H9 (cell line): ENCODE results near the gene SULT1A2. TPM values are rescaled to one million over a fixed set of nuclear protein-coding genes. Genes with fewer than 3 reads are reported as not detected.
"Not testable (repeated sequence)": the region's sequence is repeated elsewhere in the genome, so short reads cannot be mapped to it uniquely, and the experiment has no call there.

ENCODE experiments used
- DNase-seq: peaks from one replicate; pipeline ENCODE4 v3.0.0-alpha.2; 2017
- H2AFZ ChIP-seq: one replicate; pipeline ENCODE4 v1.6.1; 2013; ENCODE audit warnings: mild to moderate bottlenecking, low read length, control low read depth, moderate library complexity
- H2AK5ac ChIP-seq: 2 replicates; pipeline ENCODE4 v1.6.1; 2013; ENCODE audit warnings: low read length, control low read depth, mixed read lengths; ENCODE audit not compliant: insufficient read length
- H2BK120ac ChIP-seq: one replicate; pipeline ENCODE4 v1.6.1; 2013; ENCODE audit warnings: low read depth, mild to moderate bottlenecking, low read length, control low read depth, inconsistent platforms; ENCODE audit not compliant: poor library complexity, severe bottlenecking
- H2BK12ac ChIP-seq: 2 replicates; pipeline ENCODE4 v1.6.1; 2013; ENCODE audit warnings: low read length, control low read depth, mixed read lengths, low read depth; ENCODE audit not compliant: insufficient read length
- H2BK15ac ChIP-seq: 2 replicates; pipeline ENCODE4 v1.6.1; 2013; ENCODE audit warnings: low read depth, low read length, control low read depth
- H2BK20ac ChIP-seq: one replicate; pipeline ENCODE4 v1.6.1; 2013; ENCODE audit warnings: low read depth, mild to moderate bottlenecking, low read length, control low read depth, inconsistent platforms; ENCODE audit not compliant: poor library complexity, severe bottlenecking
- H2BK5ac ChIP-seq: 2 replicates; pipeline ENCODE4 v1.6.1; 2013; ENCODE audit warnings: low read length, control low read depth, mixed read lengths; ENCODE audit not compliant: insufficient read length
- H3K14ac ChIP-seq: 2 replicates; pipeline ENCODE4 v1.6.1; 2013; ENCODE audit warnings: low read length, control low read depth; ENCODE audit not compliant: insufficient read depth
- H3K18ac ChIP-seq: 2 replicates; pipeline ENCODE4 v1.6.1; 2013; ENCODE audit warnings: low read depth, mild to moderate bottlenecking, mixed read lengths, low read length, control low read depth; ENCODE audit not compliant: insufficient read length
- H3K23ac ChIP-seq: 2 replicates; pipeline ENCODE4 v1.6.1; 2013; ENCODE audit warnings: low read length, control low read depth, mixed read lengths, low read depth; ENCODE audit not compliant: insufficient read length
- H3K23me2 ChIP-seq: 2 replicates; pipeline ENCODE4 v1.6.1; 2013; ENCODE audit warnings: low read depth, mild to moderate bottlenecking, mixed read lengths, low read length, control low read depth; ENCODE audit not compliant: insufficient read length, poor library complexity, severe bottlenecking
- H3K27ac ChIP-seq: 2 replicates; pipeline ENCODE4 v1.5.1; 2013; ENCODE audit warnings: low read length, control low read depth, mixed read lengths, low read depth; ENCODE audit not compliant: insufficient read length
- H3K27me3 ChIP-seq: 2 replicates; pipeline ENCODE4 v1.6.1; 2013; ENCODE audit warnings: low read length, control low read depth, inconsistent platforms; ENCODE audit not compliant: insufficient read depth
- H3K4ac ChIP-seq: 2 replicates; pipeline ENCODE4 v1.6.1; 2013; ENCODE audit warnings: low read depth, mild to moderate bottlenecking, control low read depth, inconsistent platforms, low read length, moderate library complexity
- H3K4me1 ChIP-seq: 2 replicates; pipeline ENCODE4 v1.6.1; 2013; ENCODE audit warnings: low read length, control low read depth, inconsistent platforms; ENCODE audit not compliant: insufficient read depth
- H3K4me2 ChIP-seq: 2 replicates; pipeline ENCODE4 v1.6.1; 2013; ENCODE audit warnings: low read length, control low read depth, mixed read lengths; ENCODE audit not compliant: insufficient read length, insufficient read depth
- H3K56ac ChIP-seq: 2 replicates; pipeline ENCODE4 v1.6.1; 2013; ENCODE audit warnings: low read depth, mild to moderate bottlenecking, mixed read lengths, low read length, control low read depth; ENCODE audit not compliant: insufficient read length
- H3K79me1 ChIP-seq: 2 replicates; pipeline ENCODE4 v1.6.1; 2013; ENCODE audit warnings: low read depth, mild to moderate bottlenecking, moderate library complexity, low read length, control low read depth, inconsistent platforms; ENCODE audit not compliant: insufficient read depth, poor library complexity, severe bottlenecking
- H3K79me2 ChIP-seq: 2 replicates; pipeline ENCODE4 v1.6.1; 2013; ENCODE audit warnings: low read length, control low read depth, inconsistent platforms; ENCODE audit not compliant: insufficient read depth
- H3K9ac ChIP-seq: 2 replicates; pipeline ENCODE4 v1.6.1; 2013; ENCODE audit warnings: low read length, control low read depth, mixed read lengths; ENCODE audit not compliant: insufficient read length; ENCODE audit errors: extremely low read depth
- H3K9me3 ChIP-seq: one replicate; pipeline ENCODE4 v1.6.1; 2013; ENCODE audit warnings: low read depth, low read length, inconsistent platforms; ENCODE audit not compliant: control insufficient read depth
- H3T11ph ChIP-seq: one replicate; pipeline ENCODE4 v1.6.1; 2013; ENCODE audit warnings: mild to moderate bottlenecking, low read length, control low read depth, inconsistent platforms
- H4K20me1 ChIP-seq: one replicate; pipeline ENCODE4 v1.6.1; 2013; ENCODE audit not compliant: control insufficient read depth, insufficient read length, insufficient read depth
- H4K5ac ChIP-seq: 2 replicates; pipeline ENCODE4 v1.6.1; 2013; ENCODE audit warnings: low read depth, mild to moderate bottlenecking, mixed read lengths, low read length, control low read depth; ENCODE audit not compliant: insufficient read length
- H4K8ac ChIP-seq: replicated peaks from 2 replicates; pipeline ENCODE4 v1.6.1; 2013; ENCODE audit warnings: low read length, control low read depth, mixed read lengths, low read depth; ENCODE audit not compliant: insufficient read length
- H4K91ac ChIP-seq: 2 replicates; pipeline ENCODE4 v1.6.1; 2013; ENCODE audit warnings: low read depth, mild to moderate bottlenecking, moderate library complexity, mixed read lengths, low read length, control low read depth; ENCODE audit not compliant: insufficient read length
- H3K27ac Mint-ChIP-seq, 3 experiments: 2 replicates in 2 of 3; 3 replicates in 1 of 3; pipeline ENCODE4 v1.8.0; 2020 to 2021; ENCODE audit warnings: mixed read lengths in 3 of 3, mild to moderate bottlenecking in 1 of 3, moderate library complexity in 1 of 3
- H3K27me3 Mint-ChIP-seq: 2 replicates; pipeline ENCODE4 v1.8.0; 2021; ENCODE audit warnings: low read depth, mild to moderate bottlenecking, moderate library complexity, mixed read lengths
- H3K36me3 Mint-ChIP-seq, 3 experiments: 2 replicates in 2 of 3; 3 replicates in 1 of 3; pipeline ENCODE4 v1.8.0; 2020 to 2021; ENCODE audit warnings: low read depth in 3 of 3, mixed read lengths in 3 of 3; ENCODE audit not compliant: insufficient read depth in 1 of 3
- H3K4me1 Mint-ChIP-seq, 2 experiments: 2 replicates each; pipeline ENCODE4 v1.8.0; 2020; ENCODE audit warnings: mixed read lengths in 2 of 2
- H3K4me3 Mint-ChIP-seq, 2 experiments: 2 replicates in 1 of 2; 3 replicates in 1 of 2; pipeline ENCODE4 v1.8.0; 2020 to 2021; ENCODE audit warnings: mild to moderate bottlenecking in 2 of 2, mixed read lengths in 2 of 2, moderate library complexity in 1 of 2
- H3K9me3 Mint-ChIP-seq, 2 experiments: 2 replicates in 1 of 2; 3 replicates in 1 of 2; pipeline ENCODE4 v1.8.0; 2020; ENCODE audit warnings: mild to moderate bottlenecking in 2 of 2, mixed read lengths in 2 of 2, moderate library complexity in 1 of 2
- WGBS: extraction: QIAGEN DNeasy Blood & Tissue Kit; methylation state at CpG from one replicate; pipeline ENCODE4 v1.1.7; 2013; ENCODE audit warnings: missing lambda C conversion rate, low lambda C conversion rate, mixed read lengths; ENCODE audit not compliant: insufficient read length; ENCODE audit errors: extremely low coverage; 5-methylcytosine and 5-hydroxymethylcytosine counted together
- total RNA-seq: library from RNA; stranded (reverse); gene quantifications from 2 replicates; pipeline ENCODE4 v1.2.1, GENCODE V29; 2021
- TF ChIP-seq, protein P1 (sequence below): fragments of 200-600 bp; sonication (generic); conservative IDR thresholded peaks from 3 replicates; pipeline ENCODE4 v1.8.0; 2021; ENCODE audit warnings: antibody characterized with exemption, mild to moderate bottlenecking

SULT1A2 gene
- total RNA-seq, 1 experiment from 2014 or later: 0.66 TPM

DNA sequence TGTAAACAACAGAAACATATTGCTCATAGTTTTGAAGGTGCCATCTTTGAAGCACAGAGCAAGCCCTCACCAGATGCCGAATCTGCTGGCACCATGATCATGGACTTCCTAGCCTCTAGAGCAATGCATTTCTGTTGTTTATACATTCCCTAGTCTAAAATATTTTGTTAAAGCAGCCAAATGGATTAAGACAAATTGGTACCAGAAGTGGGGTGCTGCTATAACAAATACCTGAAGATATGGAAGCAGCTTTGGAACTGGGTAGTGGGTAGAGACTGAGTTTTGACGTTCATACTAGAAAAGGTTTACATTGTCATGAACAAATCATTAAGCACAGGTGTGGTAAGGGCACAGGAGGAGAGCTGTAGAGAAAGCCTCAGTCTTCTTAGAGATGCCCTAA lies 29.6 kb downstream of the SULT1A2 start:
- no CpG with 5 or more reads among the region's 2 CpGs for WGBS

DNA sequence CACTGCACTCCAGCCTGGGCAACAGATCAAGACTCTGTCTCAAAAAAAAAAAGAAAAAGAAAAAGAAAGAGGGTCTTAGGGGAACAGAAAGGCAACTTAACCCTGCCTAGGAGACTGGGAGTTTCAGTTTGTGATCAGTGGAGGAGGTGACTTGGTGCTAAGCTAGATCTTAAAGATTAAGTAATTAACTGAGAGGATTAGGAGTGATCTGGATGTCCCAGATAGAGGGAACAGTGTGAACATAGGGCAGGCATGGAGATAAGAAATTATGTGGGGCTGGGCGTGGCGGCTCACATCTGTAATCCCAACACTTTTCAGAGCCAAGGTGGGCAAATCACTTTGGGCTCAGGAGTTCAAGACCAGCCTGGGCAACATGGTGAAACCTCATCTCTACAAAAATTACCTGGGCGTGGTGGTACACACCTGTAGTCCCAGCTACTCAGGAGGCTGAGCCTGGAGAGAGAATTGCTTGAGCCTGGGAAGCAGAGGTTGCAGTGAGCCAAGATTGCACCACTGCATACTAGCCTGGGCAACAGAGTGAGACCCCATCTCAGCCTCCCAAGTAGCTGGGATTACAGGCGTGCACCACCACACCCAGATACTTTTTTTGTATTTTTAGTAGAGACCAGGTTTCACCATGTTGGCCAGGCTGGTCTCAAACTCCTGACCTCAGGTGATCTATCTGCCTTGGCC lies 30.5 kb downstream of the SULT1A2 start:
- not testable (repeated sequence) for H4K5ac ChIP-seq, H3K4me3 Mint-ChIP-seq, H3K4ac ChIP-seq, H3K18ac ChIP-seq, H3K14ac ChIP-seq, H2BK5ac ChIP-seq, H3K27ac ChIP-seq, H3K79me1 ChIP-seq, H2AK5ac ChIP-seq, H3K4me1 ChIP-seq, DNase-seq, H3T11ph ChIP-seq, H3K4me1 Mint-ChIP-seq, H3K27me3 Mint-ChIP-seq, H2BK20ac ChIP-seq, H3K56ac ChIP-seq, H4K8ac ChIP-seq, H3K27ac Mint-ChIP-seq, H3K9ac ChIP-seq, H2BK12ac ChIP-seq, H3K4me2 ChIP-seq, H3K79me2 ChIP-seq, H3K23me2 ChIP-seq, H3K23ac ChIP-seq, H4K91ac ChIP-seq, H2BK15ac ChIP-seq, H2AFZ ChIP-seq, H3K27me3 ChIP-seq, H4K20me1 ChIP-seq, H2BK120ac ChIP-seq
- H3K36me3 Mint-ChIP-seq: peaks cover 18 to 26% (median 19%) of the 10 kb centered on the region in 3 experiments
- WGBS: no CpG with 5 or more reads among the region's 4 CpGs
- peaks cover 15% of the 10 kb centered on the region for H3K9me3 ChIP-seq
- peaks cover 19 to 23% of the 10 kb centered on the region in 2 experiments for H3K9me3 Mint-ChIP-seq

More for the DNA sequence above, 29.6 kb downstream of the SULT1A2 start:
- Histone ChIP-seq H3K56ac (no peak overlapping the region), H2BK5ac (no peak overlapping the region), H3K18ac (no peak overlapping the region), H2AFZ (no peak overlapping the region), H3K9me3 (peaks cover 15% of the 10 kb centered on the region), H4K8ac (no peak overlapping the region), H3K27me3 (no peaks in the 10 kb centered on the region), H4K5ac (no peak overlapping the region), H3K23me2 (no peaks in the 10 kb centered on the region), H3K4me1 (no peaks in the 10 kb centered on the region), H2BK120ac (no peak overlapping the region), H3K27ac (no peak overlapping the region), H3K4ac (no peak overlapping the region), H4K91ac (no peak overlapping the region), H4K20me1 (no peaks in the 10 kb centered on the region), H3K23ac (no peak overlapping the region), H3K9ac (no peak overlapping the region), H2BK15ac (no peak overlapping the region), H3K79me1 (peaks cover 3% of the 10 kb centered on the region), H2BK20ac (no peak overlapping the region), H3T11ph (no peak overlapping the region), H3K79me2 (no peaks in the 10 kb centered on the region), H3K14ac (no peak overlapping the region), H2BK12ac (no peak overlapping the region), H3K4me2 (no peak overlapping the region), H2AK5ac (no peak overlapping the region)
- peaks cover 18 to 26% (median 19%) of the 10 kb centered on the region in 3 experiments for H3K36me3 Mint-ChIP-seq
- H3K27ac Mint-ChIP-seq: no peak overlapping the region
- no peak overlapping the region for H3K4me3 Mint-ChIP-seq
- DNase-seq: no peak
- H3K4me1 Mint-ChIP-seq: peaks cover under 1% of the 10 kb centered on the region in 2 experiments
- TF ChIP-seq, protein P1, sequence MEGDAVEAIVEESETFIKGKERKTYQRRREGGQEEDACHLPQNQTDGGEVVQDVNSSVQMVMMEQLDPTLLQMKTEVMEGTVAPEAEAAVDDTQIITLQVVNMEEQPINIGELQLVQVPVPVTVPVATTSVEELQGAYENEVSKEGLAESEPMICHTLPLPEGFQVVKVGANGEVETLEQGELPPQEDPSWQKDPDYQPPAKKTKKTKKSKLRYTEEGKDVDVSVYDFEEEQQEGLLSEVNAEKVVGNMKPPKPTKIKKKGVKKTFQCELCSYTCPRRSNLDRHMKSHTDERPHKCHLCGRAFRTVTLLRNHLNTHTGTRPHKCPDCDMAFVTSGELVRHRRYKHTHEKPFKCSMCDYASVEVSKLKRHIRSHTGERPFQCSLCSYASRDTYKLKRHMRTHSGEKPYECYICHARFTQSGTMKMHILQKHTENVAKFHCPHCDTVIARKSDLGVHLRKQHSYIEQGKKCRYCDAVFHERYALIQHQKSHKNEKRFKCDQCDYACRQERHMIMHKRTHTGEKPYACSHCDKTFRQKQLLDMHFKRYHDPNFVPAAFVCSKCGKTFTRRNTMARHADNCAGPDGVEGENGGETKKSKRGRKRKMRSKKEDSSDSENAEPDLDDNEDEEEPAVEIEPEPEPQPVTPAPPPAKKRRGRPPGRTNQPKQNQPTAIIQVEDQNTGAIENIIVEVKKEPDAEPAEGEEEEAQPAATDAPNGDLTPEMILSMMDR: no peak
- no peaks in the 10 kb centered on the region; the same call in 1 of the 2 replicates for H3K27me3 Mint-ChIP-seq
- peaks cover 19 to 23% of the 10 kb centered on the region in 2 experiments for H3K9me3 Mint-ChIP-seq
